SH-SY5Y (cell line): ENCODE measurements around the gene TNS3.

Experiments
- GATA2 ChIP-seq: IDR thresholded peaks from 2 replicates; pipeline ENCODE4 v1.6.1; 2011; ENCODE audit warnings: mild to moderate bottlenecking, low read depth, low read length
- GATA3 ChIP-seq: IDR thresholded peaks from 2 replicates; pipeline ENCODE4 v1.6.1; 2011; ENCODE audit warnings: low read depth, mild to moderate bottlenecking, low read length, moderate library complexity

DNA sequence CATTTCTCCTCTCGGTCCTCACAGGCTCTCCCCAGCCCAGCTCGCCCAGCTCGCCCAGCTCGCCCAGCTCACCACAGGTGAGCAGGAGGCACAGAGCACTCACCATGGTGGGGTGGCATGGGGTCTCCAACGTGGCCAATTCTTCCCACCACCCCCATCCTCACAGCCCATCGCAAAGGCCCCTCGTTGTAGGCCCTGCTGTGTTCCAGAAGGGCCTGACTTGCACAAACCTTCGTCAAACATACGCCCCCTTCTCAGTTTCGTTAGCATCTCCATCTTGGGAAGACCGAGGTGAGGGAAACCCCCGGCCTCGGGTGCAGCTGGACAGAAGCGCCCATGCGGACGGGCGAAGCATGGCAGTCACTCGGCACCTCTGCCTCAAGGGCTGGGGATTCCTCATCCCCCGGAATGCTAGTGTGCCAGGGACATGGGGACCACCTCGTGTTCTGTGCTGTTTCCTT, 304.6 kb downstream of the TNS3 start:
- TF ChIP-seq GATA2 = no peak
- no peak for TF ChIP-seq GATA3
